Calu3 (cell line): ENCODE measurements around the gene APOL5. TPM values are rescaled to one million over a fixed set of nuclear protein-coding genes. Genes with fewer than 3 reads are reported as not detected.

Experiments
- BruUV-seq: library from RNA; stranded (reverse); fragments of 400-500 nt; replicated peaks from 2 replicates; lab custom pipeline; 2021; lab: Mats Ljungman, UMichigan
- CTCF ChIA-PET: fragments of 300-600 bp; sonication (Branson Sonifier 250); formaldehyde crosslinking; loops from one replicate; lab custom pipeline; 2022; ENCODE audit warnings: antibody characterized with exemption; lab: Charles Lee
- DNase-seq: peaks from one replicate; pipeline ENCODE4 v3.0.0; 2022
- H3K27ac Mint-ChIP-seq: one replicate; pipeline ENCODE4 v1.8.0; 2022; ENCODE audit warnings: mixed read lengths; ENCODE audit not compliant: unreplicated experiment
- H3K27me3 Mint-ChIP-seq: one replicate; pipeline ENCODE4 v1.8.0; 2022; ENCODE audit warnings: mixed read lengths; ENCODE audit not compliant: unreplicated experiment
- H3K36me3 Mint-ChIP-seq: one replicate; pipeline ENCODE4 v1.8.0; 2022; ENCODE audit warnings: mild to moderate bottlenecking, moderate library complexity, mixed read lengths; ENCODE audit not compliant: insufficient read depth, unreplicated experiment
- H3K4me1 Mint-ChIP-seq: one replicate; pipeline ENCODE4 v1.8.0; 2022; ENCODE audit warnings: mild to moderate bottlenecking, low read depth, mixed read lengths; ENCODE audit not compliant: unreplicated experiment
- H3K4me3 Mint-ChIP-seq: one replicate; pipeline ENCODE4 v1.8.0; 2022; ENCODE audit warnings: mild to moderate bottlenecking, low read depth, moderate library complexity, mixed read lengths; ENCODE audit not compliant: unreplicated experiment
- H3K9me3 Mint-ChIP-seq: one replicate; pipeline ENCODE4 v1.8.0; 2022; ENCODE audit warnings: low read depth, mixed read lengths; ENCODE audit not compliant: unreplicated experiment
- CTCF ChIP-seq: fragments of 200-600 bp; IDR thresholded peaks from one replicate; pipeline ENCODE4 v1.8.0; 2022; ENCODE audit warnings: antibody characterized with exemption; ENCODE audit not compliant: unreplicated experiment
- intact Hi-C: fragments of 100-400 bp; cut with micrococcal nuclease; formaldehyde crosslinking; loops from one replicate; pipeline ENCODE4 v1.10.0; 2022; ENCODE audit not compliant: unreplicated experiment
- total RNA-seq: library from RNA; stranded (reverse); gene quantifications from 2 replicates; pipeline ENCODE4 v1.2.3, GENCODE V29; 2022

Gene APOL5
- total RNA-seq, 1 experiment from 2014 or later, result not detected

- CTCF ChIA-PET, result no interaction called here
- DNase-seq, result no peak
- no peak overlapping the region for H3K4me3 Mint-ChIP-seq
- H3K36me3 Mint-ChIP-seq, result no peaks in the 10 kb centered on the region
- H3K9me3 Mint-ChIP-seq, result no peaks in the 10 kb centered on the region
- BruUV-seq, result no TSS peak
- H3K27me3 Mint-ChIP-seq, result no peaks in the 10 kb centered on the region
- no peaks in the 10 kb centered on the region for H3K4me1 Mint-ChIP-seq
- no peak for TF ChIP-seq CTCF
- H3K27ac Mint-ChIP-seq, result no peak overlapping the region
- intact Hi-C loops, result no loop called here
Measured at GRCh38 chr22:35746946-35747703, 29.5 kb downstream of the APOL5 start.

GRCh38 chr22:35749808-35750207 is 32.1 kb downstream of the APOL5 start:
- Mint-ChIP-seq H3K4me3 (no peak overlapping the region), H3K36me3 (peaks cover 7% of the 10 kb centered on the region), H3K27me3 (no peaks in the 10 kb centered on the region), H3K27ac (no peak overlapping the region), H3K4me1 (no peaks in the 10 kb centered on the region), H3K9me3 (no peaks in the 10 kb centered on the region)
- no peak for DNase-seq
- intact Hi-C loops, result no loop called here
- no TSS peak for BruUV-seq
- no peak for TF ChIP-seq CTCF
- CTCF ChIA-PET, result no interaction called here

GRCh38 chr22:35752006-35752862 is 34.6 kb downstream of the APOL5 start:
- Mint-ChIP-seq H3K36me3 (peaks cover 7% of the 10 kb centered on the region), H3K4me3 (no peak overlapping the region), H3K4me1 (no peaks in the 10 kb centered on the region), H3K27me3 (no peaks in the 10 kb centered on the region), H3K9me3 (no peaks in the 10 kb centered on the region), H3K27ac (no peak overlapping the region)
- DNase-seq, result no peak
- CTCF ChIA-PET, result no interaction called here
- intact Hi-C loops, result no loop called here
- no peak for TF ChIP-seq CTCF
- BruUV-seq, result no TSS peak

GRCh38 chr22:35752863-35753189 is 35.2 kb downstream of the APOL5 start:
- H3K27ac Mint-ChIP-seq, result no peak overlapping the region
- no peaks in the 10 kb centered on the region for H3K27me3 Mint-ChIP-seq
- CTCF ChIA-PET, result no interaction called here
- H3K9me3 Mint-ChIP-seq, result no peaks in the 10 kb centered on the region
- TF ChIP-seq CTCF, result no peak
- intact Hi-C loops, result no loop called here
- no TSS peak for BruUV-seq
- peaks cover 7% of the 10 kb centered on the region for H3K36me3 Mint-ChIP-seq
- no peak for DNase-seq
- no peak overlapping the region for H3K4me3 Mint-ChIP-seq
- H3K4me1 Mint-ChIP-seq, result no peaks in the 10 kb centered on the region
